Hair follicle dermal papilla cell (primary cell): ENCODE measurements around the gene UPK3BL1. TPM values are rescaled to one million over a fixed set of nuclear protein-coding genes. Genes with fewer than 3 reads are reported as not detected.

ENCODE experiments used
- small RNA-seq: library from RNA; depleted of rRNA; stranded (forward); fragments of <200 nt; gene quantifications from one replicate; pipeline ENCODE3, GENCODE V24; 2012
- total RNA-seq: library from RNA; depleted of rRNA; stranded (reverse); fragments of >200 nt; gene quantifications from 2 replicates; pipeline ENCODE4 v1.2.3, GENCODE V29; 2012

UPK3BL1 gene, protein sequence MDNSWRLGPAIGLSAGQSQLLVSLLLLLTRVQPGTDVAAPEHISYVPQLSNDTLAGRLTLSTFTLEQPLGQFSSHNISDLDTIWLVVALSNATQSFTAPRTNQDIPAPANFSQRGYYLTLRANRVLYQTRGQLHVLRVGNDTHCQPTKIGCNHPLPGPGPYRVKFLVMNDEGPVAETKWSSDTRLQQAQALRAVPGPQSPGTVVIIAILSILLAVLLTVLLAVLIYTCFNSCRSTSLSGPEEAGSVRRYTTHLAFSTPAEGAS
- 7.4 and 15.4 TPM in 2 replicates for total RNA-seq

GRCh38 chr7:102642691-102643090 lies at the start of gene UPK3BL1:
UPK3BL1 (minus strand) TSS chr7:102642791; CDS start chr7:102642741, 50 bp downstream.

GRCh38 chr7:102671166-102671955 lies 28.8 kb upstream of the UPK3BL1 start, which contains the start of gene POLR2J2:
POLR2J2 (minus strand) TSS chr7:102671663; CDS start chr7:102671601, 62 bp downstream.

DNA sequence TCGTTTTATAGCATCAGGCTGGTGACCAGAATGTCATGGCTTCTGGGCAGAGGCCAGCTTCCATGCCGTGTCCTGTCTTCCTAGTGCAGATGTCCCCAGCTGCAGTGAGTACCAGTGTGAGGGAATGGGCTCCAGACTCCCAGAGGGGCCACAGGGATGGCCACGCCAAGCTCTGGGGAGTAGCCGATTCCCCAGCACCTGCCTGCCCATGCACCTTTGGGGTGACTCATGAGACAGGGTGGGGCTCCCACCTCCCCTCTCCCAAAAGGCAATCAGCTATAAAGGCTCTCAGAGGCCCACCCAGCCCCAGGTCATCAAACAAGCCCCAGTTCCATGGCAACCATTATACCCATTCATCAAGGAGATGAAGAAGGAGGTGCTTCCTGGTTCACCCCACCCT lies 7.3 kb upstream of the UPK3BL1 start, which contains the start of gene SPDYE2B:
Gene SPDYE2B, plus strand, starts transcription at position 396 of the 400 bp plus-strand sequence. CDS start 2,030 bp downstream, outside the sequence.

DNA sequence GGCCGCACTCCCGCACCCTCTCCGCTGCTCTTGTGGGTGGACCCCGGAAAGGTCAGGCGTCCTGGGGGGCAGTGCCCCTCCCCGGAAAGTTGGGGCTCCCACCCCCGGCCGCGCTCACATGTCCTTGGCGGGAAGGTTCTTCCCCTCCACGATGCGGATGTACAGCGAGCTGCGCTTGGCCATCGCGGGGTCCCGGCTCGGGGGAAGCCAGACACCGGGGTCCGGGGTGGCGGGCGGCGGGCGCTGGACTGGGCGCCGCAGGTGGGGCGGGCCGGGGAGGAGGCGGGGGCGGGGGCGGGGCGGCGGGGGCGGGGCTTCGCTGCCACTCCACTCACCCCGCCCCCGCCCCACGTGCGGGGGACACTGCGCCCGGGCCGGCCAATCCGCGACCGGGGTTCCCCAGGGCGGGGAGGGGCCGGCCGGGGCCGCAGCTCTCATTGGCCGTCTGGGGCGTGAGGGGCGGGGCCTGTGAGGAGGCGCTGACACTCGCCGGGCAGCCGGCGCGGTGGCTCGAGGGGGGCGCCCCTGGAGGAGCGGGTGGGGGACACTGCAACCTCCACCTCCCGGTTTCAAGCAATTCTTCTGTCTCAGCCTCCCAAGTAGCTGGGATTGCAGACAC lies 26.0 kb downstream of the UPK3BL1 start, which contains the start of gene RASA4:
Gene RASA4, minus strand, starts transcription at position 250 of the 619 bp plus-strand sequence. Its CDS starts 67 bp downstream, at position 183.

Small RNA genes within 50 kb of the gene (small RNA-seq; reads per million reads assigned to genes)
- gene AC105052.3 (not detected), gene UPK3BL1 (not detected)

Other genes with a start within 250 kb of the UPK3BL1 start
- gene PRKRIP1, start 246.4 kb downstream of the UPK3BL1 start, total RNA-seq = 19.0 and 19.2 TPM in 2 replicates
- 53.9 and 58.0 TPM in 2 replicates for gene ORAI2, start 209.2 kb downstream of the UPK3BL1 start, total RNA-seq
- 10.9 and 12.8 TPM in 2 replicates for gene ALKBH4, start 177.9 kb downstream of the UPK3BL1 start, total RNA-seq
- 14.8 and 15.3 TPM in 2 replicates for gene LRWD1, start 177.8 kb downstream of the UPK3BL1 start, total RNA-seq
- gene POLR2J, start 163.9 kb downstream of the UPK3BL1 start, total RNA-seq = 18.2 TPM in 2 replicates
- 1.7 and 6.5 TPM in 2 replicates for gene RASA4B, start 125.0 kb downstream of the UPK3BL1 start, total RNA-seq
- 4.2 and 5.6 TPM in 2 replicates for gene UPK3BL2, start 99.1 kb downstream of the UPK3BL1 start, total RNA-seq
- not detected in 2 replicates for gene SPDYE2, start 91.6 kb downstream of the UPK3BL1 start, total RNA-seq
- 36.5 and 75.0 TPM in 2 replicates for gene POLR2J3, start 70.2 kb downstream of the UPK3BL1 start, total RNA-seq
- 10.4 and 14.9 TPM in 2 replicates for gene RASA4, start 26.0 kb downstream of the UPK3BL1 start, total RNA-seq
- gene SPDYE2B, start 7.5 kb upstream of the UPK3BL1 start, total RNA-seq = not detected in 2 replicates
- gene POLR2J2, start 28.9 kb upstream of the UPK3BL1 start, total RNA-seq = 6.9 and 7.6 TPM in 2 replicates
- 5.6 and 7.5 TPM in 2 replicates for gene FAM185A, start 106.2 kb upstream of the UPK3BL1 start, total RNA-seq